Measurements from ENCODE around the gene SFXN1. TPM values are rescaled to one million over a fixed set of nuclear protein-coding genes. Genes with fewer than 3 reads are reported as not detected.

Gene SFXN1
- total and polyA plus RNA-seq, 9 of the 15 experiments (the other 6 are each of a cell fraction or from before 2014, with no cell fraction given), result 31.8 to 261 (median 113) TPM

- TF ChIP-seq TFE3 (CRISPR knock-in tag; IDR thresholded peaks at IDR 0.05), result no peak
- TF ChIP-seq TCF7 (IDR thresholded peaks at IDR 0.05; ENCODE audit: borderline replicate concordance), result no peak
- no peak for TF ChIP-seq C11orf30 (IDR thresholded peaks at IDR 0.05; ENCODE audit: low read depth)
- no peak for TF ChIP-seq ZBTB26 (CRISPR knock-in tag; IDR thresholded peaks at IDR 0.05)
- no peak for TF ChIP-seq ZNF717 (CRISPR knock-in tag; IDR thresholded peaks at IDR 0.05)
- TF ChIP-seq MAZ (CRISPR knock-in tag; conservative IDR thresholded peaks at IDR 0.05 in 1 of 2, IDR thresholded peaks at IDR 0.05 in 1 of 2), result peak; percentile 49; a peak in 2 of 4 replicates
- no peak for TF ChIP-seq EP300 (IDR thresholded peaks at IDR 0.05; ENCODE audit: low read length)
- TF ChIP-seq ZC3H8 (IDR thresholded peaks at IDR 0.05), result no peak
- no peak for TF ChIP-seq HDAC3 (IDR thresholded peaks at IDR 0.05; ENCODE audit: borderline replicate concordance, partially characterized antibody)
- TF ChIP-seq E2F6 (IDR thresholded peaks at IDR 0.05; ENCODE audit: borderline replicate concordance in 1 of 2, extremely low read depth in 1 of 2, insufficient read depth in 1 of 2, insufficient read length in 1 of 2, low read depth in 1 of 2, low read length in 1 of 2, poor library complexity in 1 of 2, severe bottlenecking in 1 of 2), result peak in 1 of 2 experiments; percentile 66
- peak in 1 of 2 experiments; percentile 45; a peak in 2 of 4 replicates for TF ChIP-seq RCOR1 (IDR thresholded peaks at IDR 0.05; ENCODE audit: borderline replicate concordance in 1 of 2, low read depth in 2 of 2, low read length in 2 of 2)
- TF ChIP-seq ZNF609 (CRISPR knock-in tag; IDR thresholded peaks at IDR 0.05; ENCODE audit: borderline replicate concordance), result no peak
- no peak for TF ChIP-seq HNRNPH1 (optimal IDR thresholded peaks at IDR 0.05; ENCODE audit: low read depth, low read length)
- TF ChIP-seq CBX5 (IDR thresholded peaks at IDR 0.05; ENCODE audit: borderline replicate concordance, low read depth), result no peak
- no peak for TF ChIP-seq ASH1L (IDR thresholded peaks at IDR 0.05; ENCODE audit: borderline replicate concordance, low read depth, partially characterized antibody)
- TF ChIP-seq CREB3 (tag; conservative IDR thresholded peaks at IDR 0.05; ENCODE audit: low read depth), result no peak
Measured at GRCh38 chr5:175534070-175534932, 55.9 kb downstream of the SFXN1 start (continued).

Data from K562 (cell line).